Kidney tubule cell (primary cell): ENCODE results near the gene SAMD8.
"Not testable (repeated sequence)": the region's sequence is repeated elsewhere in the genome, so short reads cannot be mapped to it uniquely, and the experiment has no call there.

Source experiments
- DNase-seq: peaks from one replicate; pipeline ENCODE4 v3.0.0-alpha.2; 2018; ENCODE audit warnings: low spot score

The SAMD8 gene

DNA sequence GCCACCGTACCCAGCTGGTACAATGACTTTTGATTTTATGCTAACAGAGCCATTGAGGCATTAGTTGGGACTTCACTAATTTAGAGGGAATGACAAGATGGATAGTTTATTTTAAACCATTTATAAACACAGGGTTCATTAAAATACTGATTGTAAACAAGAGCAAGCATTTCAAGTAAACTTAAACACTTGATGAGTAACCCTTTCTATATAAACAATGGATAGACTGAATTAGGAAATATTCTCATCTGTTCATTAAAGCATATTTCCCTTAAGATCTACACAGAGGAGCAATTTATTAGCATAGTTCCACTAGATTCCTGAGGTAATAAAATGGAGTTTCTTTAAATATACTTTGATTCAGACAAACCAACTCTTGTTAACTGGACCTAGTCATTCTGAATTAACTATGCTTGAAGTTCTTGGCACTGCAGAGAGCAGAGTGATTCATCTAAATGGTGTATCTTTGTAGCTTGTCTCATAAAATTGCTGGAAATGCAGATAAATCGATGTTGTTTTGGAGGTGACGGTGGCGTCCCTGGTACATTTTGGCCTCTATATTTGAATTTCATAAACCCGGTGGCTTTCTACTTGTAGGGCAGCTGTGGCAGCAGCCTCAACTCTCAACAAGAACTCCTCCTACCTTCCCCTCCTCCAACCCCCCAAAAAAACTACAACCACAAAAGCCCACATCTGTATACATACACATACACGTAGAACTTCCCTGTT lies 83.7 kb downstream of the SAMD8 start:
- DNase-seq: peak; percentile 39

DNA sequence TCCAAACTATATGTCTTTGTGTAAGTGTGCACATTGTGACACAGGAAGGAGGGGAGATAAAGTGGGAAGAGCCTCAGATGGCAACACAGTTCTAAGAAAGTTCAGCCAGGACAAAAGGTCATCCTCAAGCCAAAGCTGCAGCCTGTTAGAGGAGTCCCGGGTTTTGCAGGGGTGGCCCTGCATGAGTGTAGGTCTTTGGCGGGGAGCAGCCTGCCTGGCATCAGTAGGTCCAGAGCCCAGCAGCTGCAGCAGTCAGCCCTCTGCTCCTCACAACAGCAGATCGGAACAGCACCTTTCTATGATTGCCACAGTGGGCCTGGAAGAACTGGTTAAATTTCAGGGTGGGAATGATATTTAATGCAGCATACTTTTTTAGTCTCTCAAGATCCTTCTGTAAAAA lies 85.6 kb downstream of the SAMD8 start:
- no peak for DNase-seq

DNA sequence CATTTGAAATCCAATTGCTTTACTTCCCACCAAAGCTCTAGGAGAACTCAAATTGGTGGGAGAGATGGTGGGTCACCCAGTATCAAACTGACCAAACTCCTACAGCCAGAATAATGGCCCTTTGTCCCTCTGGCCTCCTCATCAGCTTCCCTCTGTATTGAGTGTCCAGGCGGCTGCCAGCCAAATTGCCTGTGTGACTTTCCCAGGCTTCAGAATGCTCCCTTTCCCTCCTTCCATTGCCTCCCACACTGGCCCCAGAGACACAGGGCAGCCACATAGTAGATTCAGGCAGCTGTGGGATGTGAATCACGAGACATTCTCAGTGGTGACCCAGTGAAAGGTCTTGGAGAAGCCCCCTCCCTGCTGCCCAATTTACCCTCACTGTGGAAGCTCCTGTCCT lies 86.5 kb downstream of the SAMD8 start:
- no peak for DNase-seq

DNA sequence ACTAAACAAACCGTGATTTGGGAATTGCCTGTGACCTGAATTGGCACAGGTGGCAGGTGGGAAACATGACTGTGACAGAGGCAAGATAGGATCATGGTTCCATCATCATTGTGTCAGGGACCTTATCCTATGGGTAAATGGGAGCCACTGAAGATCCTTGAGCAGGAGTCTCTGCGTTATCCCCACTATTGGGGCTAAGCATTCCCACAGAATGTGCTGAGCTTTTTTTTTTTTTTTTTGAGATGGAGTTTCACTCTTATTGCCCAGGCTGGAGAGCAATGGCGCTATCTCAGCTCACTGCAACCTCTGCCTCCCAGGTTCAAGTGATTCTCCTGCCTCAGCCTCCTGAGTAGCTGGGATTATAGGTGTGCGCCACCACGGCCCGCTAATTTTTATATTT lies 88.5 kb downstream of the SAMD8 start:
- DNase-seq: not testable (repeated sequence)

DNA sequence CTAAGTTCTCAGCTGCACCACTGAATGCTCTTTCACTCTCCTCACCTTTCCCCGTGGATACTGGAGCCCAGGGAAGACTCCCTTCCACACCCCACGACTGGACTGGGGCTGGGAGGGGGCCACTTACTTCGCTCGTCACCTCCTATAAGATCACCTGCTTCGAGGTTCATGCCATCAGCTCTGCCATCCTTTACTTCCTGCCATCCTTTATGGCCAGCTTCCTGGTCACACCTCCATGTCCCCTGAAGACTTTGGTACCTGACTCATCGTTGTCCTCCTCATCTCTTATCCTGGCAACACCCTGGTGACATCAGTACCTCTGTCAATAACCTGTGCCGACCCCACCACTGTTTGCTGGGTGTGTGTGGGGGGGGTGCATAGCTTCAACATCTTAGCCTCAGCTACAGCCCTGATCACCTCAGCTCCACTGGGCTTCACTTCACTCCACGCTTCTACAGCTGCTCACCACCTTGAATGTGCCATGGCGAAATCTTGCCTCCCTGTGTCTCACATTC lies 90.4 kb downstream of the SAMD8 start:
- peak; percentile 77 for DNase-seq

DNA sequence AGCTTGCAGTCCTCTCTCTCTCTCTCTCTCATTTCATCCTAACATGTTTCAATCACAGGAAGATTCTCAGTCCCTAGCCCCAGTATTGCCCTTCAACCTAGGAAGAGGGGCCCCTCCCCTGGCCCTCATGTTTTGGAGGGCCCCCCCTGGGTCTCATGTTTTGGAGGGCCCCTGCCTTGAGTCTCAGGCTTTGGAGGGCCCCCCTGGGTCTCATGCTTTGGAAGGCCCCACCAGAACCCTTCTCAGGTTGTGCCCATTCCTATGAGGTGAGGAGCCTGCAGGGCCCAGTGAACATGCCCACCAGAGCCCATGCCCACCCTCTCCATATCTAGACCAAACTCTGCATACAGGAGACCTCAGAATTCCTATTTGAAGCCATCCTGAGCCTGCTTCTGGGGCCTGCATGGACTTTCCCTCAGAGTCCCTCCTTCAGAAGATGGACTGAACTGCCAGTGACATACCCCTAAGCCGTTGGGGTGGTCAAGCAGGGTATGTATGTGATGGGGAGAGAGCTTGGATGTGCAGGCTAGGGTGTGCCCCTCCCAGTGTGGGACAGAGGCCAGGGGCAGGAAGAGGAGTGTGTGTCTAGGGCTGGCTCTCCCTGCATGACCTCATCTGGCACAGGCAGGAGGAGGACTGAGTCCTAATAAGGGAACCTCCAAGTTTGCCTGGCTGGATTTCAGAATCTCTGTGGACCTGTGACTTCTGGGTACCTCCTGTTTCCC lies 91.0 kb downstream of the SAMD8 start:
- peak; percentile 65 for DNase-seq

DNA sequence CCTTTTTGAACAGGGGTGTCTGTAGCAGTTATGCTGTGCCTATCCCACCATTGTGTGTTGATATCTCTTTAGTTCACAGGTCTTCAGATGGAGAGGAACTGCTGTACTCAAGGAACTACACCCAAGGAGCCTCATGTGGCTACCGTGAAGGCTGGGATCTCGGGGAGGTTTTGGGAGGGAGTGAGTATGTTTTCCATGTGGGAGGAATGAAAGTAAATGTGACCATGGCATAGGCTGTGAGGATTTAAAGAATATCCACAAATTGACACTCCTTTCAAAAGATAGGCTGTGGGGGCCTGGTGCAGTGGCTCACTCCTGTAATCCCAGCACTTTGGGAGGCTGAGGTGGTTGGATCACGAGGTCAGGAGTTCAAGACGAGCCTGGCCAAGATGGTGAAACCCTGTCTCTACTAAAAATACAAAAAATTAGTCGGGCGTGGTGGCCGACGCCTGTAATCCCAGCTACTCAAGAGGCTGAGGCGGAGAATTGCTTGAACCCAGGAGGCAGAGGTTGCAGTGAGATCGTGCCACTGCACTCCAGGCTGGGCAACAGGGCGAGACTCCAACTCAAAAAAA lies 91.7 kb downstream of the SAMD8 start:
- not testable (repeated sequence) for DNase-seq

DNA sequence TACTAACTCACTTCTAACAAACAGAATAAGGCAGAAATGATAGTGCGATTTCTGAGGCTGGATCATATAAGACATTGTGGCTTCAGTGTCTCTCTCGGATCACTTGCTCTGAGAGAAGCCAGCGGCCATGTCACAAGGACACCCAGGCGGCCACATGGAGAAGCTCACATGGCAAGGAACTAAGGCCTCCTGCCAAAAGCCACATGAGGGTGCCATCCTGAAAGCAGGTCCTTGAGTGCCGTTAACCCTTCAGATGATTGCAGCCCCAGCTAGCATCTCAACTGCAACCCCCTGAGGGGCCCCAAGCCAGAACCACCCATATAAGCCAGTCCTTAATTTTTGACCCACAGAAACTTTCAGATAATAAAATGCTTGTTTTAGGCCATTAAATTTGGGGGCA lies 92.3 kb downstream of the SAMD8 start:
- no peak for DNase-seq

DNA sequence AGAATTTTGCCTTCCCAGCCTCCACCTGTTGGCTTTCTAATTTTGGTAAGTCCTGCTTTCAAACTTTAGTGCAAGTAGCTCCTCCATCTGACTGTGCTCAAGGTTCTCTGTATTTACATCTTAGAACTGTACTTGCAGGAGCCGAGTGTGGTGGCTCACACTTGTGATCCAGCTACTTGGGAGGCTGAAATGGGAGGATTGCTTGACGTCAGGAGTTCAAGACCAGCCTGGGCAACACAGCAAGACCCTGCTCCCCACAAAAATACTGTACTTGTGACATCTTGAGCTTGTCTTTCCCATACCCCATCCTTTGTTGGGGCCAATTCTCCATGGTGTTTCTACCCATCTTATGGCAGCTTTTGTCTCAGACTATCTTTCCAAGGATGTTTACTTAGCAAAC lies 94.5 kb downstream of the SAMD8 start:
- DNase-seq: no peak

DNA sequence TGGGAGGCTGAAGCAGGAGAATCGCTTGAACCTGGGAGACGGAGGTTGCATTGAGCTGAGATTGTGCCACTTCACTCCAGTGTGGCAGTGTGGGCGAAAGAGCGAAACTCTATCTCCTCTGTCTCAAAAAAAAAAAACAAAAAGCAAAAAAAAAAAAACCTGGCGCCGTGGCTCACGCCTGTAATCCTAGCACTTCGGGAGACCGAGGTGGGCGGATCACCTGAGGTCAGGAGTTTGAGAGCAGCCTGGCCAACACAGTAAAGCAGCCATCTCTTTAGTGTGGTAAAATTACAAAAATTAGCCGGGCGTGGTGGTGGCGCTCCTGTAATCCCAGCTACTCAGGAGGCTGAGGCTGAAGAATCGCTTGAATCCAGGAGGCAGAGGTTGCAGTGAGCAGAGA lies 95.2 kb downstream of the SAMD8 start:
- DNase-seq: not testable (repeated sequence)

DNA sequence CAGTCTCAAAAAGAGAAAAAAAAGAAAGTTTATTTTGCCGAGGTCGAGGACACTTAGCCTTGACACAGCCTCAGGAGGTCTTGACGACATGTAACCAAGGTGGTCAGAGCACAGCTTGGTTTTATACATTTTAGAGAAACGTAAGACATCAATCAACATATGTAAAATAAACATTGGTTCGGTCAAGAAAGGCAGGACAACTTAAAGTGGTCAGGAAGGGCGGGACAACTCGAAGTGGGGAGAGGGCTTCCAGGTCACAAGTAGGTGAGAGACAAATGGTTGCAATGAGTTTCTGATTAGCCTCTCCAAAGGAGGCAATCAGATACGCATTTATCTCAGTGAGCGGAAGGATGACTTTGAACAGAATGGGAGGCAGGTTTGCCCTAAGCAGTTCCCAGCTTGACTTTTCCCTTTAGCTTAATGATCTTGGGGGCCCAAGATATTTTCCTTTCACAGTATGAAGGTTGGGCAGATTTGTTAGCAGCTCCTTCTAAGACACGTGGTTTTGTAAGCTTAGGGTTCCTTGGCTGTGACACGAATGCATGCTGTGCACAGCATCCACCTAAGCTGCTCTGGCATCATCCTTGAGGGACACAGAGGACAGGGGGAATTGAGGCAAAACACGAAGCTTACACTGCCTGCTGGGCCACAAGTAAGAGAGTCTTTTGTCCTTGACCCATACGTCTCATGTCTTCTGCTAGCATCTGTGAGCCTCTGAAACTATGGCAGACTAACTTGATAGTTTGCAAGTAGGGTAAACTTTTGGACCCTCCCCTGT lies 95.8 kb downstream of the SAMD8 start:
- no peak for DNase-seq

DNA sequence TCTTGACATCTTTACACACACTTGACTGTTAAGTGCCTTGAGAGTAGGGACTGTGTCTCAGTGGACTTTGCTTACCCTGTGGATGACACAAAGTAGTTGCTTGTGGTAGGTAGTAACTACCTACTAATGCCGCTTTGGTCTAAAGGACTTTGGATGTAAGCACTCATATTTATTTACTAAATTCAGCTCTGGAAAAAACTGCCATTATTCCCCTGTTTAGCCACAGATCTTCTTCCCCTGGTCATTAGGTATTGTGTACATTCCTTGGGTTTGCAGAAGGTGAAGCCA lies 96.3 kb downstream of the SAMD8 start:
- DNase-seq: no peak

DNA sequence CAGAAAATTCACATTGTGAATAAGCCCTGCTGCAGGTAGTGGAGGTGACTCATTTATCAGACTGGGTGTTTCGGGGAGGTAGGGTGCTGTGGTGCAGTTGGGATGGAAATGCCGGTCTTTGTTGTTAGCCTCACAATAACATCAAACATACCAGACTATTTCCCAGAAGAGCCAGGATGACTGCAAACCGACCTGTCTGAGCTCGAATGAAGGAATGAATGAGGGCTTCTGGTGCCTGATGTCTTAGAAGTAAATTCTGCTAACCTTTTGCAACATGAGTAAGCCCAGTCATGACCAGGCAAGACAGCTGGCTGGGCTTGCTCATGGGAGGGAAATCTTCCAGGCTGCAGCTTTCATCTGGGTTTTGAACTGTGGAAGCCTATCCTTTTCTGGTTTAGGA lies 96.7 kb downstream of the SAMD8 start:
- DNase-seq: peak; percentile 60

DNA sequence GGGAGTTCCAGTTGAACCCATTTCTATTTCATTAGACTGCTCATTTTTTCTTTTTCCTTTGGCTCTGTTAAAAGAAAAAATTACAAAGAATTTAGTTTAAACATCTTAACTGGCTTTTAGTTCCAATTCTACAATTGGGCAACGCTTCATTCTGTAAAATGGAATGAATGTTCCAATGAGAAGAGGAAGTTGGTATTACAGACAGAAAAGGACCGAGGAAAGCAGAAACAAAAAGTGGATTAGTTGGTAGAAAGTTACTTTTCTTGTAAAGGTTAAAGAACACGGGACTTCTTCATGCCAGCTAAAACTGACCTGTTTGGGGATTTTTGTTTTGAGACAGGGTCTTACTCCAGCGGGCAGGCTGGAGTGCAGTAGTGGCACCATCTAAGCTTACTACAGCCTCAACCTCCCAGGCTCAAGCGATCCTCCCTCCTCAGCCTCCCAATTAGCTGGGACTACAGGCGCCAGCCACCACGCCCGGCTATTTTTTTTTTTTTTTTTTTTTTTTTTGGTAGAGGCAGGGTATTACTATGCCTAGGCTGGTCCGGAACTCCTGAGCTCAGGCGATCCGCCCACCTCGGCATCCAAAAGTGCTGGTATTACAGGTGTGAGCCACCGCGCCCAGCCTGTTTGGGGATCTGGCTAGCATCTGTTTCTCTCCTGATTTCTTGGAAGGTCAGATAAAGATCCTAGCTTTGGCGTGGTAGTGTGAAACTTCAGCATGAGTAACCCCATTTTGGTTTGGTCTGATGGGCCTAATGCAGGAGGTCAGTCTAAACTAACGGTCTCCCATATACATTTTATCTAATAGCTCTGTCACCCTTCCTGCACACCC lies 97.8 kb downstream of the SAMD8 start:
- no peak for DNase-seq

DNA sequence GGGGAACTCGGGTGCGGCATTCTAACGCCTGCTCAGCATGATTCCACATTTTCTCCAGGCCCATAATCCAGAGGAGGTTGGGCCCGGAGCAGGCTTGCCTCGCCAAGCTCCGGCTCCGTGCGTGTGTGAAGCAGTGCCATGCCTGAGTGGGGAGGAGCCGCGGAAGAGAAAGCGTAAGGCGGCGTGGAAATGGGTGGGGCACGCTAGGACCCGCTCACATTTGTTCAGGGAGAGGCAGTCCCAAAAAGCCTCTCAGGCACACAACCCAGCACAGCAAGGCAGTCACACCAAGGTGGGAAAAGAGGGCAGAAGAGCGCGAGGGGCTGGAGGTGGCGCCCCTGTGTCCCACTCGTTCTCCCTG lies 98.4 kb downstream of the SAMD8 start:
- peak; percentile 76 for DNase-seq

DNA sequence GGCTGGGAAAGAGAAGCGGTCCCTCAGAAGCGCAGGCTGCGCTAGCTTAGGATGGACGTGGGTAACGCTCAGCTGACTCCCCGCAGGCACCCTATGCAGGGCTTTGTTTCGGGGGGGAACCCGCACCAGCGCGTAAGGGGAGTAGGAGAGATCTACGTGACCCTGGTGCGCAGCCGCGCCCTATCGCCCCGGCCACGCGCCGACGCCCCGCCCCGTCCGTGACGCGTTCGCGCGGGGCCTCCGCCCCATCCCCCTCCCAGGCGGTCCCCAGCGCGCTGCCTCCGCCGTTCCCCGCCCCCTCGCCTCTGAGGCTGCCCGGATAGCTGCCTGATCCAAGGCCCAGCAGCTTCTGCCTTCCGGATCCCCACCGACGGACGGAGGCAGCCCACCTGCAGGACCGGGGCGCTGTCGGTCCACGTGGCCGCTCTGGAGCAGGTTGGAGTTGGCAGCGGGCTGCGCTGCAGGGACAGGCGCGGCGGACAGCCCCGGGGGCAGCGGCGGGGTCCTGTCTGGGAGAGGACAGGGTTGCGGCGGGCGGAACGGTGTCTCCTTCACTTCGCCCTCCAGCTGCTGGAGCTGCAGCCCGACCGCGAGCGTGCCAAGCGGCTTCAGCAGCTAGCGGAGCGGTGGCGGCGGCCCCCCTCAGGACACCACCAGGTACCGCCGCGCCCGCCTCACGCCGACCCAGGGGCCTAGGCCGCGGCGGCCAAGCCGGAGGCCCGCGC lies 99.0 kb downstream of the SAMD8 start, which contains the start of gene VDAC2:
Gene VDAC2 (plus strand): TSS at position 515 of the 725 bp plus-strand sequence. CDS start 363 bp downstream, outside the sequence.
- DNase-seq: peak; percentile 90

DNA sequence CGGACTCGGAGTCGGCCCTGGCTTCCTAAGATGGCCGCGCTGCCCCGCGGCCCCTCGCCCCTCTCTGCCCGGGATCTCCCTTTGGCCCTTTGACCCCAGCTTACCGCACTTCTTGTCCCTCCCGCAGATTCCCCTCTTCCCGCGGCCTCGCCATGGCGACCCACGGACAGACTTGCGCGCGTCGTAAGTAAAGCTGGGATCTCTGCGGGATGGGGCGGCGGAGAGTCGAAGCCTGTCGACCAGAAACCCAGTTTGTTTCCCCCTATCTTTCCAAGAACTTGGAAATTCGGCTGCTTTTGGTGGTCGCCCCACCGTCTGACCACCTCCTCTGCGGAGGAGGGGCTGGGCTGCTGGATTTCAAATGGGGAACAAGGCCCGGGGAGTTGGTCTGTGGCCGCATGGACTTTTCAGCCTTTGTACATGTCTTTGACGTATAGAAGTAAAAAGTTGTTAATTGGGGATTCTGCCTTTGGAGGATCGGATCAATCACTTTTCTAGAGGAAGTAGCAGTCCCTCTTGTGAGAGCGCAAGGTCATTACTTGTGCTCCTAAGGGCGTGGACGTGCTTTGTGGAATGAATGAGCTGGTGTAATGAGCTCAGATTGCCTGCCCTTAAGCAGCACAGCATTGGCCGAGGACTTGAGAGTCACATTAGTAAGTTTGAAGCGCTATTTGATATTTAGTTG lies 99.7 kb downstream of the SAMD8 start:
- DNase-seq: peak; percentile 71

DNA sequence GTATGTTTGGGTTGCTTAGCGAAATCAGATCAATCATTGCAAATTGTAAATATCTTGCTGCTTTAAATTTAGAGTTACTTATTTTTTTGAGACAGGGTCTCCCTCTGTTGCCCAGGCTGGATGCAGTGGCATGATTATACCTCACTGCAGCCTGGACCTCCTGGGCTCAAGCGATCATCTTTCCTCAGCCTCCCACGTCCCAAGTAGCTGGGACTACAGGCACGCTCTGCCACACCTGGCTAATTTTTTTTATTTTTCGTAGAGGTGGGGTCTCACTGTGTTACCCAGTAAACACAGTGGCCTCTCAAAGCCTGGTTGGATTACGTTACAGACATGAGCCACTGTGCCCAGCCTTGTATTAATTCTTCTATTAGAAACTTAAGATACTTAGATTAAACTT lies 100.9 kb downstream of the SAMD8 start:
- no peak for DNase-seq

DNA sequence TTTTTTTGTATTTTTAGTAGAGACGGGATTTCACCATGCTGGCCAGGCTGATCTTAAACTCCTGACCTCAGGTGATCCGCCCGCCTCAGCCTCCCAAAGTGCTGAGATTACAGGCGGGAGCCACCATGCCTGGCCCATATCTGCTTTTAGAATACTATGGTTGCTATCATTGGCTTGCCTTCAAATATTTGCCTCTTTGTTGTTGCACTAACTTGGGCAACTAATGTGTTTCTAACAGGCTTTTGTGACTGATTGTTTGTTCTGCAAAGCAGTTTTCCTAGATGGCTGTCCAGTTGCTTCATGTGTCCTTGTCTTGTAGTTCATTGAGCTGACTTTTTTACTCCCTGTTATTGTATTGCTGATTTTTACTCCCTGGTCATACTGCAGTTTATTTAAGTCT lies 108.8 kb downstream of the SAMD8 start:
- no peak for DNase-seq

DNA sequence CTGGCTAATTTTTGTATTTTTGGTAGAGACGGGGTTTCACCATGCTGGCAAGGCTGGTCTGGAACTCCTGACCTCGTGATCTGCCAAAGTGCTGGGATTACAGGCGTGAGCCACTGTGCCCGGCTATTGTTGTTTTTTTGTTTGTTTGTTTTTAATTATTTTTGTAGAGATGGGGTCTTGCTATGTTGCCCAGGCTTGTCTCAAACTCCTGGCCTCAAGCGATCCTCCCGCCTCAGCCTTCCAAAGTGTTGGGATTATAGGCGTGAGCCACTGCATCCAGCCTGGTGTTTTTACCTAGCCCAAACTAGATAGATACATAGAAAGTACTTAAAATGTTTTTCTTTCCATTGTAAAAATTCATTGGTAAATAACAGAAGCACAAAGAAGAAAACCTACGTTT lies 110.0 kb downstream of the SAMD8 start:
- DNase-seq: not testable (repeated sequence)
